Natural killer cell (primary cell): ENCODE results near the gene FBP2. TPM values are rescaled to one million over a fixed set of nuclear protein-coding genes. Genes with fewer than 3 reads are reported as not detected.

Experiments used
- ATAC-seq, 3 donors: fragments of 150-1000 bp in 2 of 3; fragments of 200-7000 bp in 1 of 3; cut with Tn5 transposase; 1 replicate in 1 of 3; 2 replicates in 2 of 3; pipeline ENCODE4 v1.10.0; 2021; ENCODE audit warnings: mild to moderate bottlenecking in 2 of 3, moderate library complexity in 2 of 3
- DNase-seq, 2 donors: peaks; one replicate each; pipeline versions ENCODE4 v3.0.0 to v3.0.0-alpha.2; 2013 to 2021; ENCODE audit warnings: mixed read lengths in 1 of 2
- H3K27ac ChIP-seq: one replicate; pipeline ENCODE4 v1.5.1; 2013; ENCODE audit warnings: mild to moderate bottlenecking, low read length
- H3K27me3 ChIP-seq: one replicate; pipeline ENCODE4 v1.6.1; 2013; ENCODE audit warnings: low read length; ENCODE audit not compliant: control insufficient read depth, insufficient read depth
- H3K36me3 ChIP-seq: one replicate; pipeline ENCODE4 v1.6.1; 2013; ENCODE audit warnings: low read length; ENCODE audit not compliant: control insufficient read depth, insufficient read depth
- H3K4me1 ChIP-seq: one replicate; pipeline ENCODE4 v1.6.1; 2013; ENCODE audit warnings: low read length; ENCODE audit not compliant: control insufficient read depth, insufficient read depth
- H3K4me3 ChIP-seq: one replicate; pipeline ENCODE4 v1.5.1; 2013; ENCODE audit warnings: low read length
- H3K9me3 ChIP-seq: one replicate; pipeline ENCODE4 v1.6.1; 2013; ENCODE audit warnings: low read length; ENCODE audit not compliant: control insufficient read depth, insufficient read depth
- H3K27ac Mint-ChIP-seq, 2 donors: one replicate each; pipeline ENCODE4 v1.8.0; 2022; ENCODE audit warnings: mild to moderate bottlenecking in 2 of 2, mixed read lengths in 2 of 2, moderate library complexity in 1 of 2
- H3K27me3 Mint-ChIP-seq, 2 donors: one replicate each; pipeline ENCODE4 v1.8.0; 2022; ENCODE audit warnings: low read depth in 2 of 2, mixed read lengths in 2 of 2
- H3K36me3 Mint-ChIP-seq: one replicate; pipeline ENCODE4 v1.8.0; 2022; ENCODE audit warnings: mixed read lengths
- H3K4me1 Mint-ChIP-seq, 2 donors: one replicate each; pipeline ENCODE4 v1.8.0; 2022; ENCODE audit warnings: mixed read lengths in 2 of 2
- H3K4me3 Mint-ChIP-seq: one replicate; pipeline ENCODE4 v1.8.0; 2022; ENCODE audit warnings: mild to moderate bottlenecking, moderate library complexity, mixed read lengths
- H3K9me3 Mint-ChIP-seq, 2 donors: one replicate each; pipeline ENCODE4 v1.8.0; 2022; ENCODE audit warnings: mixed read lengths in 2 of 2
- CTCF ChIP-seq: fragments of 200-600 bp; IDR thresholded peaks from one replicate; pipeline ENCODE4 v1.8.0; 2022; ENCODE audit warnings: antibody characterized with exemption
- WGBS: methylation state at CpG from one replicate; pipeline ENCODE4 v1.1.7; 2013; ENCODE audit warnings: missing lambda C conversion rate; ENCODE audit not compliant: insufficient coverage; 5-methylcytosine and 5-hydroxymethylcytosine counted together
- intact Hi-C: fragments of 100-400 bp; cut with micrococcal nuclease; formaldehyde crosslinking; loops from one replicate; pipeline ENCODE4 v1.14.2; 2022
- total RNA-seq, 4 donors: library from RNA; stranded (reverse); fragments of 120-200 nt in 1 of 4; gene quantifications; one replicate each; pipeline versions ENCODE4 v1.2.3 to v1.2.4, GENCODE V29; 2013 to 2022

The FBP2 gene
- total RNA-seq, 3 donors from 2014 or later (not counting 1 experiment from before 2014, with no cell fraction given) = not detected

GRCh38 chr9:94581728-94582127, 11.9 kb downstream of the FBP2 start:
- no peak for TF ChIP-seq CTCF
- Histone ChIP-seq H3K27me3 (no peaks in the 10 kb centered on the region), H3K4me3 (no peak overlapping the region), H3K4me1 (peaks cover 2% of the 10 kb centered on the region), H3K27ac (no peak overlapping the region), H3K9me3 (no peaks in the 10 kb centered on the region), H3K36me3 (no peaks in the 10 kb centered on the region)
- Mint-ChIP-seq H3K36me3 (no peaks in the 10 kb centered on the region), H3K4me3 (no peak overlapping the region), H3K27me3 (peaks cover 0 to 9% of the 10 kb centered on the region in 2 donors), H3K27ac (no peak overlapping the region), H3K9me3 (no peaks in the 10 kb centered on the region), H3K4me1 (no peaks in the 10 kb centered on the region)
- ATAC-seq (no peak), DNase-seq (no peak)
- intact Hi-C loops = no loop called here
- WGBS = 91% methylated on average over 5 of the region's 5 CpGs

- no peak overlapping the region for H3K4me3 ChIP-seq
- no peaks in the 10 kb centered on the region for H3K27me3 ChIP-seq
- no peaks in the 10 kb centered on the region for H3K9me3 ChIP-seq
- Mint-ChIP-seq H3K36me3 (no peaks in the 10 kb centered on the region), H3K9me3 (no peaks in the 10 kb centered on the region), H3K4me1 (no peaks in the 10 kb centered on the region), H3K27ac (no peak overlapping the region), H3K27me3 (peaks cover 3 to 41% of the 10 kb centered on the region in 2 donors), H3K4me3 (no peak overlapping the region)
- no peak for TF ChIP-seq CTCF
- no peaks in the 10 kb centered on the region for H3K36me3 ChIP-seq
- intact Hi-C loops = no loop called here
- H3K27ac ChIP-seq = no peak overlapping the region
- no peak for DNase-seq
- ATAC-seq = no peak
- WGBS = 60% methylated on average over 1 of the region's 2 CpGs
- H3K4me1 ChIP-seq = no peaks in the 10 kb centered on the region
Observed at GRCh38 chr9:94577571-94577970, 16.1 kb downstream of the FBP2 start.

GRCh38 chr9:94577036-94577435, 16.6 kb downstream of the FBP2 start:
- Histone ChIP-seq H3K4me1 (no peaks in the 10 kb centered on the region), H3K36me3 (no peaks in the 10 kb centered on the region), H3K27me3 (no peaks in the 10 kb centered on the region), H3K9me3 (no peaks in the 10 kb centered on the region), H3K27ac (no peak overlapping the region), H3K4me3 (no peak overlapping the region)
- TF ChIP-seq CTCF = no peak
- DNase-seq (no peak), ATAC-seq (no peak)
- Mint-ChIP-seq H3K27ac (no peak overlapping the region), H3K4me1 (no peaks in the 10 kb centered on the region), H3K4me3 (no peak overlapping the region), H3K9me3 (no peaks in the 10 kb centered on the region), H3K27me3 (peaks cover 9 to 46% of the 10 kb centered on the region in 2 donors), H3K36me3 (no peaks in the 10 kb centered on the region)
- intact Hi-C loops = no loop called here
- 0% methylated on average over 1 of the region's 1 CpG for WGBS

GRCh38 chr9:94576131-94576530, 17.5 kb downstream of the FBP2 start:
- H3K4me3 Mint-ChIP-seq = no peak overlapping the region
- WGBS = 94% methylated on average over 1 of the region's 2 CpGs
- TF ChIP-seq CTCF = no peak
- peaks cover 14 to 53% of the 10 kb centered on the region in 2 donors for H3K27me3 Mint-ChIP-seq
- H3K27me3 ChIP-seq = no peaks in the 10 kb centered on the region
- H3K36me3 Mint-ChIP-seq = no peaks in the 10 kb centered on the region
- H3K4me1 Mint-ChIP-seq = no peaks in the 10 kb centered on the region
- intact Hi-C loops = no loop called here
- no peak overlapping the region for H3K4me3 ChIP-seq
- H3K27ac ChIP-seq = no peak overlapping the region
- H3K9me3 ChIP-seq = no peaks in the 10 kb centered on the region
- DNase-seq (no peak), ATAC-seq (no peak)
- H3K27ac Mint-ChIP-seq = no peak overlapping the region
- no peaks in the 10 kb centered on the region for H3K9me3 Mint-ChIP-seq
- H3K36me3 ChIP-seq = no peaks in the 10 kb centered on the region
- no peaks in the 10 kb centered on the region for H3K4me1 ChIP-seq
